HG03571 (cell line): ENCODE data around the gene HJV.
"Not testable (repeated sequence)": the region's sequence is repeated elsewhere in the genome, so short reads cannot be mapped to it uniquely, and the experiment has no call there.

ENCODE experiments used
- ATAC-seq: cut with Tn5 transposase; IDR thresholded peaks from one replicate; pipeline ENCODE4 v1.9.1; 2021; ENCODE audit not compliant: unreplicated experiment

The HJV gene

GRCh38 chr1:146021622-146022402 is at the start of gene HJV:
HJV (minus strand) TSS chr1:146021735; CDS start chr1:146020231, 1,504 bp downstream.
- ATAC-seq: no peak

GRCh38 chr1:146059148-146059547 is 37.6 kb upstream of the HJV start:
- ATAC-seq: not testable (repeated sequence)

GRCh38 chr1:146051852-146052676 is 30.5 kb upstream of the HJV start:
- peak; percentile 88 for ATAC-seq

- ATAC-seq: no peak
Measured at GRCh38 chr1:146051452-146051851, 29.9 kb upstream of the HJV start.

GRCh38 chr1:146050652-146050963 is 29.1 kb upstream of the HJV start:
- not testable (repeated sequence) for ATAC-seq

GRCh38 chr1:146049866-146050651 is 28.5 kb upstream of the HJV start:
- ATAC-seq: not testable (repeated sequence)

- ATAC-seq: no peak
Measured at GRCh38 chr1:146049436-146049835, 27.9 kb upstream of the HJV start.

GRCh38 chr1:146048514-146049115 is 27.1 kb upstream of the HJV start:
- not testable (repeated sequence) for ATAC-seq

- no peak for ATAC-seq
Measured at GRCh38 chr1:146046664-146047063, 25.1 kb upstream of the HJV start.

GRCh38 chr1:146039844-146040194 is 18.3 kb upstream of the HJV start:
- ATAC-seq: no peak

GRCh38 chr1:146036965-146037646 is 15.6 kb upstream of the HJV start:
- ATAC-seq: no peak

- no peak for ATAC-seq
Measured at GRCh38 chr1:146036241-146036964, 14.9 kb upstream of the HJV start.

GRCh38 chr1:146035048-146035423 is 13.5 kb upstream of the HJV start:
- no peak for ATAC-seq

- no peak for ATAC-seq
Measured at GRCh38 chr1:146032631-146033219, 11.2 kb upstream of the HJV start.

- no peak for ATAC-seq
Measured at GRCh38 chr1:146031476-146031875, 9.9 kb upstream of the HJV start.

GRCh38 chr1:146029117-146029516 is 7.6 kb upstream of the HJV start:
- no peak for ATAC-seq

GRCh38 chr1:146026650-146027049 is 5.1 kb upstream of the HJV start:
- not testable (repeated sequence) for ATAC-seq

GRCh38 chr1:146025787-146026495 is 4.4 kb upstream of the HJV start:
- not testable (repeated sequence) for ATAC-seq
